Smooth muscle cell (in vitro differentiated cells): ENCODE data around the gene HIBCH. TPM values are rescaled to one million over a fixed set of nuclear protein-coding genes. Genes with fewer than 3 reads are reported as not detected.

Experiments used
- DNase-seq: peaks from one replicate; lab custom pipeline; 2025; ENCODE audit not compliant: unreplicated experiment; lab: John Stamatoyannopoulos, UW
- H2AFZ ChIP-seq: fragments of 200-600 bp; sonication (generic); 2 replicates; pipeline ENCODE4 v1.6.0; 2016; ENCODE audit warnings: antibody characterized with exemption, low read depth, mild to moderate bottlenecking
- H3F3A ChIP-seq: fragments of 200-600 bp; sonication (generic); 2 replicates; pipeline ENCODE4 v1.6.0; 2017; ENCODE audit warnings: antibody characterized with exemption, low read depth
- H3K27ac ChIP-seq: fragments of 200-600 bp; sonication (generic); 2 replicates; pipeline ENCODE4 v1.5.1; 2016; ENCODE audit warnings: low read depth, mild to moderate bottlenecking
- H3K27me3 ChIP-seq: fragments of 200-600 bp; sonication (generic); 2 replicates; pipeline ENCODE4 v1.6.1; 2016; ENCODE audit warnings: low read depth, mild to moderate bottlenecking
- H3K36me3 ChIP-seq: fragments of 200-600 bp; sonication (generic); 2 replicates; pipeline ENCODE4 v1.5.1; 2016; ENCODE audit warnings: low read depth
- H3K4me1 ChIP-seq: fragments of 200-600 bp; sonication (generic); 2 replicates; pipeline ENCODE4 v1.5.1; 2016; ENCODE audit warnings: low read depth
- H3K4me2 ChIP-seq: fragments of 200-600 bp; sonication (generic); 2 replicates; pipeline ENCODE4 v1.6.0; 2016; ENCODE audit warnings: mild to moderate bottlenecking
- H3K4me3 ChIP-seq: fragments of 200-600 bp; sonication (generic); 2 replicates; pipeline ENCODE4 v1.5.1; 2016; ENCODE audit warnings: mild to moderate bottlenecking
- H3K79me2 ChIP-seq: fragments of 200-600 bp; sonication (generic); 2 replicates; pipeline ENCODE4 v1.6.0; 2016; ENCODE audit warnings: low read depth, mild to moderate bottlenecking
- H3K9ac ChIP-seq: fragments of 200-600 bp; sonication (generic); 2 replicates; pipeline ENCODE4 v1.6.0; 2016; ENCODE audit warnings: low read depth
- H3K9me3 ChIP-seq: fragments of 200-600 bp; sonication (generic); replicated peaks from 2 replicates; pipeline ENCODE4 v1.5.1; 2016; ENCODE audit warnings: low read depth
- H4K20me1 ChIP-seq: fragments of 200-600 bp; sonication (generic); 2 replicates; pipeline ENCODE4 v1.6.0; 2016; ENCODE audit warnings: low read depth
- CTCF ChIP-seq: fragments of 200-600 bp; sonication (generic); IDR thresholded peaks from 2 replicates; pipeline ENCODE4 v1.5.1; 2017; ENCODE audit warnings: borderline replicate concordance, mild to moderate bottlenecking, antibody characterized with exemption; ENCODE audit not compliant: insufficient read depth, poor library complexity, severe bottlenecking
- WGBS: methylation state at CpG from one replicate; pipeline ENCODE4 v1.1.7; 2016; ENCODE audit warnings: low lambda C conversion rate; 5-methylcytosine and 5-hydroxymethylcytosine counted together
- polyA plus RNA-seq: library from polyadenylated mRNA; unstranded; fragments of >200 nt; fragmentation: Nextera tagmentation; extraction: Ambion mirVana; gene quantifications from 2 replicates; pipeline ENCODE4 v1.2.1, GENCODE V29; 2016
- total RNA-seq: library from RNA; depleted of rRNA; stranded (reverse); fragments of >200 nt; gene quantifications from 2 replicates; pipeline ENCODE4 v1.2.3, GENCODE V29; 2014

Gene HIBCH
- total and polyA plus RNA-seq, 2 experiments from 2014 or later, result 16.6 to 18.1 TPM

DNA sequence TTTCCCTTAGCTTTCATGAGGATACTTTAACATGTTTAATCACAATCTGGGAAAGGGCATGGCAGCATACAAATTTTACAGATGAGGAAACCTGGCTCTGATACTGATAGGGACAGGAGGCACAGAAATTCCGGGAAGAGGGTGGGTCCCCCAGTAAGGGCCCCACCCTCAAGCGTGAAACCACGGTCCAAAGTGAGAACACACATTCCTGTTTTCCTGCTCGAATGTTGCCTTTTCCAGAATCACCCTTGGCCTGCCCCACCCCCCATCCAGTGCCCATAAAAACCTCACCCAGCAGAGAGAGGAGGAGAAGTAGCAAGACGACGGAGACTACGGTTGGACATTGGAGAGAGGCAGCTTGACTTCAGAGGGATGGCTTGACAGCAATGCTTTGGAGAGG lies 98.2 kb downstream of the HIBCH start:
- Histone ChIP-seq H3K4me3 (no peak overlapping the region), H3K9ac (no peak overlapping the region), H3K9me3 (no peaks in the 10 kb centered on the region), H4K20me1 (no peaks in the 10 kb centered on the region), H3F3A (no peaks in the 10 kb centered on the region), H2AFZ (no peak overlapping the region), H3K79me2 (no peaks in the 10 kb centered on the region), H3K36me3 (no peaks in the 10 kb centered on the region), H3K27ac (no peak overlapping the region), H3K4me2 (no peak overlapping the region), H3K4me1 (peaks cover 9% of the 10 kb centered on the region), H3K27me3 (no peaks in the 10 kb centered on the region)
- WGBS, result 84% methylated on average over 7 of the region's 7 CpGs
- no peak for TF ChIP-seq CTCF
- no peak for DNase-seq

GRCh38 chr2:190219186-190219585 lies 100.4 kb downstream of the HIBCH start:
- H3F3A ChIP-seq, result no peaks in the 10 kb centered on the region
- H3K79me2 ChIP-seq, result no peaks in the 10 kb centered on the region
- H3K4me2 ChIP-seq, result no peak overlapping the region
- H2AFZ ChIP-seq, result no peak overlapping the region
- no peak for DNase-seq
- H3K36me3 ChIP-seq, result no peaks in the 10 kb centered on the region
- H3K9me3 ChIP-seq, result no peaks in the 10 kb centered on the region
- H3K4me1 ChIP-seq, result peaks cover 31% of the 10 kb centered on the region
- H4K20me1 ChIP-seq, result no peaks in the 10 kb centered on the region
- 89% methylated on average over 5 of the region's 5 CpGs for WGBS
- no peaks in the 10 kb centered on the region for H3K27me3 ChIP-seq
- no peak overlapping the region for H3K27ac ChIP-seq
- TF ChIP-seq CTCF, result no peak
- no peak overlapping the region for H3K9ac ChIP-seq
- no peak overlapping the region for H3K4me3 ChIP-seq

GRCh38 chr2:190217616-190218015 lies 102.0 kb downstream of the HIBCH start:
- Histone ChIP-seq H4K20me1 (no peaks in the 10 kb centered on the region), H3K27ac (no peak overlapping the region), H3F3A (no peaks in the 10 kb centered on the region), H3K4me3 (no peak overlapping the region), H3K36me3 (no peaks in the 10 kb centered on the region), H3K9me3 (no peaks in the 10 kb centered on the region), H3K4me2 (no peak overlapping the region), H3K4me1 (peaks cover 31% of the 10 kb centered on the region), H3K27me3 (no peaks in the 10 kb centered on the region), H3K9ac (no peak overlapping the region), H2AFZ (no peak overlapping the region), H3K79me2 (no peaks in the 10 kb centered on the region)
- TF ChIP-seq CTCF, result no peak
- no peak for DNase-seq
- 97% methylated on average over 7 of the region's 7 CpGs for WGBS

GRCh38 chr2:190216829-190217228 lies 102.8 kb downstream of the HIBCH start:
- WGBS, result 63% methylated on average over 3 of the region's 3 CpGs
- H3K4me2 ChIP-seq, result no peak overlapping the region
- H3K79me2 ChIP-seq, result no peaks in the 10 kb centered on the region
- no peaks in the 10 kb centered on the region for H3F3A ChIP-seq
- H3K27ac ChIP-seq, result no peak overlapping the region
- no peaks in the 10 kb centered on the region for H4K20me1 ChIP-seq
- DNase-seq, result no peak
- no peaks in the 10 kb centered on the region for H3K36me3 ChIP-seq
- H3K4me3 ChIP-seq, result no peak overlapping the region
- H3K27me3 ChIP-seq, result no peaks in the 10 kb centered on the region
- no peak overlapping the region for H2AFZ ChIP-seq
- no peak overlapping the region for H3K9ac ChIP-seq
- peaks cover 31% of the 10 kb centered on the region for H3K4me1 ChIP-seq
- no peaks in the 10 kb centered on the region for H3K9me3 ChIP-seq
- TF ChIP-seq CTCF, result no peak
